GM12801 (cell line): ENCODE results near the gene IFITM10.

Experiments used
- TF ChIP-seq, protein P1 (sequence below): IDR thresholded peaks from one replicate; pipeline ENCODE4 v1.5.1; 2011; ENCODE audit warnings: control low read depth; ENCODE audit not compliant: insufficient read length; ENCODE audit errors: extremely low read depth

IFITM10 gene

DNA sequence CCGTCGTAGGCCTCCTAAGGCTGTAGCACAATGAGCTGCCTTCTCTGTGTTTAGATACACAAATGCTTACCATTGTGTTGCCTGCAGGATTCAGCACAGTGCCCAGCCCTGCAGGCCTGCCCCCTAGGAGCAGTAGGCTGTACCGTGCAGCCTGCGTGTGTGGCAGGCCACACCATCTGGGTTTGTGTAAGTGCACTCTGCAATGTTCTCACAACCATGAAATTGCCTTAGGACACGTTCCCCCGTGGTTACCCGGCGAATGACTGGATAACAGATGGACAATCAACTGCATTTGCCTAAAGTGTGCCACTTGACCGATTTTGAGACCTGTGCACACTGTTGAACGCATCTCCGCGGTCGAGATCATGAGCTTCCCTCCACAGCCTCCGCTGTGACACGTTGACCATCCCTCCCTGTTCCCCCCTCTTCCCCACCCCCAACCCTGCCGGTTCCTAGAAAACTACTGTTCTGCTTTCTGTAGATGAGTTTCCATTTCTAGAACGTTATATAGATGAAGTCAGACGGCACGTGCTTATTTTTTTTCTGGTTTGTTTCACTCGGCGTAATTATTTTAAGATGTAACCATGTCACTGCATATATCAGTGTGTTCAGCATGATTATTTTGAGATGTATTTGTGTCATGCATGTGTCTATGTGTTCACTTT lies 35.5 kb upstream of the IFITM10 start:
- TF ChIP-seq, protein P1, sequence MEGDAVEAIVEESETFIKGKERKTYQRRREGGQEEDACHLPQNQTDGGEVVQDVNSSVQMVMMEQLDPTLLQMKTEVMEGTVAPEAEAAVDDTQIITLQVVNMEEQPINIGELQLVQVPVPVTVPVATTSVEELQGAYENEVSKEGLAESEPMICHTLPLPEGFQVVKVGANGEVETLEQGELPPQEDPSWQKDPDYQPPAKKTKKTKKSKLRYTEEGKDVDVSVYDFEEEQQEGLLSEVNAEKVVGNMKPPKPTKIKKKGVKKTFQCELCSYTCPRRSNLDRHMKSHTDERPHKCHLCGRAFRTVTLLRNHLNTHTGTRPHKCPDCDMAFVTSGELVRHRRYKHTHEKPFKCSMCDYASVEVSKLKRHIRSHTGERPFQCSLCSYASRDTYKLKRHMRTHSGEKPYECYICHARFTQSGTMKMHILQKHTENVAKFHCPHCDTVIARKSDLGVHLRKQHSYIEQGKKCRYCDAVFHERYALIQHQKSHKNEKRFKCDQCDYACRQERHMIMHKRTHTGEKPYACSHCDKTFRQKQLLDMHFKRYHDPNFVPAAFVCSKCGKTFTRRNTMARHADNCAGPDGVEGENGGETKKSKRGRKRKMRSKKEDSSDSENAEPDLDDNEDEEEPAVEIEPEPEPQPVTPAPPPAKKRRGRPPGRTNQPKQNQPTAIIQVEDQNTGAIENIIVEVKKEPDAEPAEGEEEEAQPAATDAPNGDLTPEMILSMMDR = no peak

DNA sequence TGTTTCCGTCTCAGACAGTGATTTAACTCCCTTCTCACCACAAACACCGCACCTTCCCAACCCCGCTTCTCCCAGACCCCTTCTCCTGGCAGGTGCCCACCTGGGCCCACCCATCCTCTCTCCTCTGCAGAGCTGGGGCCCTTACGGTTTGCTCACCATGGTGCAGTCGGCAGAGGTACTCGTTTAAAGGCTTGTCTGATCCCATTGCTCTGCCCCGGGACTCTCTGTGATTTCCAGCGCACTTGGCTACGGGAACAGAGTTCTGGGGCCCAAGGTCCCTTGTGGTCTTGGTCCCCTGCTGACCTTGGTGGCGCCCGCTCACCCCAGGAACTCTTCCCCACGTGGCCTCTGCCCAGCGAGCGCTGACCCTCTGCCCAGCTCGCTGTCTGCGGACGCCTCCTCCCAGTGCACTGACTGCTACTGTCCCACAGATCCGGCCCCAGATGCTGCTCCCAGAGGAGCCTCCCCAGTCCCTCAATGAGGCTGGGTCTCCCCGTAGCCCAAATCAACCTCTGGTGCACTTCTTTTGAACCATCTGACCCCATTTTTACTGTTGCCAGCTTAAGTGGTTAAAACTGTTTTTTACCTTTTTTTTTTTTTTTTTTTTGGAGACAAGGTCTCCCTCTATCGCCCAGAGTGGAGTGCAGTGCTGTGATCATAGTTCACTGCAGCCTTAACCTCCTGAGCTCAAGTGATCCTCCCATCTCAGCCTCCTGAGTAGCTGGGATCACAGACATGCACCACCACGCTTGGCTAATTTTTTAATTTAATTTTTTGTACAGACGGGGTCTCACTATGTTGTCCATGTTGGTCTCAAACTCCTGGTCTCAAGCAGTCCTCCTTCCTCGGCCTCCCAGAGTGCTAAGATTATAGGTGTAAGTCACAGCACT lies 34.6 kb upstream of the IFITM10 start:
- TF ChIP-seq, protein P1 = no peak

DNA sequence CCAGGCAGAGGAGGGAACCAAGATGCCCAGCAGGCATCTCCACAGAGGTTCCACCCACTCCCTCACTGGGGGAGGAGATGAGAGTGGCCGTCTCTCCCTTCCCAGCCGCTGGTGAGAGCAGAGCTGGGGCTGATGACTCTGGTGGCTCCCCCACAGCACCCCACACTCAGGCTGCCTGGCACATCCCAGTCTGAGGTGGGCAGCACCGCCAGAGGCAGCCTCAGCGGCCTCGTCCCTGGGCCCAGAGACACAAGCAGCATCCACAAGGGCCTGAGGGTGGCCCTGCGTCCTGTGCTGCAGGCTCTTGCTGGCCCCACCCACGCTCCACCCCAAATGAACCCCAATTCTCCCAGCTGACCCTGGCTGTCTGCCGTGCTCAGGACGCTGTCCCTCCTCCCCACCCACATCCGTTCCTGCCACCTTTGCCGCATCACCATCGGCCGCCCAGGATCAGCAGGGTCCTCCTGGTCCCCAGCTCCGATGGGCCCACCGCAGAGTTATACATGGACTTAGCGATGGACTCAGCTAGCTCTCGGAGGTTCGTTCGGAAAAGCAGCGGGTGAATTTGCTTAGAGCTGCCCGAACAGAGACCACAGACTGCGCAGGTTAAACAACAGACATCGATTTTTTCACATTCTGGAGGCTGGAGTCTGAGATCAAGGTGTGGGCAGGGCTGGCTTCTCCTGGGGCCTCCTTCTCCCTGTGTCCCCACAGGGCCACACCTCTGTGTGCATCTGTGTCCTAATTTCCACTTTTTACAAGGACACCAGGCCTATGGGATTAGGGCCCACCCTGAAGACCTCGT lies 33.5 kb upstream of the IFITM10 start:
- TF ChIP-seq, protein P1 = no peak

DNA sequence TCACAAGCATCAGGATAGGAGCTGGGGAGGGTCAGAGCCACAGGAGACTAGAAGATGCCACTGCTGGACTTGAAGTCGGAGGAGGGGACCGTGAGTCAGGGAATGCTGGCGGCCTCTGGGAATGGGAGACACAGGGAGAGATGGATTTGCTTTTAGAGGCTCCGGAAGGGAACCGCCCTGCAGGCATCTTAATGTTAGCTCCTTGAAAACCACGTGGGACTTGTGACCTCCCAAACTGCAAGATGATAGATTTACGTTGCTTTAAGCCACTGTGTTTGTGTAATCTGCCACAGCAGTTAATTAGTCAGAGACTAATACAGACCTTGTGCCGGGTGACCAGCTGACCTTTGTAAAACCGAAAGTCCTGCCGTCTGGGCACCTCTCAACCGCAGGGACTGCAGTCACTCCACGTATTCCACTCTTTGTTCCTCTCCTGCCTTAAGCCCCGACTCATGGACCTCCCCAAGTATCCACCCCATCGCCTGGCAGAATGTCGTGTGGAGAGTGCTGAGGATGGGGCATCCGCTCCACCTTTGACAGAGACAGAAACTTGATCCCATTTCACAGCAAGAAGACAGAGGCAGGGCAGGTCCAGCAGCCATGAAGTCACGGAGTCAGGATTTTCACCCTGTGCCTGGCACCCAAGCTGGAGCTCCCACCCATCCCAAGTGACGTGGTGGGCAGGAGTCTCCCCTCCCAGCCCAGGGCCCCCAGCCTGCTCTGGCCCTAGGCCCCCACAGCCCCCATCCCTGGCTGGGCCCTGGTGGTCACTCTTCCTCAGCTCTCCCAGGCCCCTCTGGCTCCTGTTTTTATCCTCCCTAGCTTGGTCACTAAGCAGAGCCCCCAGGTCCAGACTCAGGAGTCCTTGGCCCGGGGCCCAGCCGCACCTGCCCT lies 32.7 kb upstream of the IFITM10 start:
- TF ChIP-seq, protein P1 = no peak

DNA sequence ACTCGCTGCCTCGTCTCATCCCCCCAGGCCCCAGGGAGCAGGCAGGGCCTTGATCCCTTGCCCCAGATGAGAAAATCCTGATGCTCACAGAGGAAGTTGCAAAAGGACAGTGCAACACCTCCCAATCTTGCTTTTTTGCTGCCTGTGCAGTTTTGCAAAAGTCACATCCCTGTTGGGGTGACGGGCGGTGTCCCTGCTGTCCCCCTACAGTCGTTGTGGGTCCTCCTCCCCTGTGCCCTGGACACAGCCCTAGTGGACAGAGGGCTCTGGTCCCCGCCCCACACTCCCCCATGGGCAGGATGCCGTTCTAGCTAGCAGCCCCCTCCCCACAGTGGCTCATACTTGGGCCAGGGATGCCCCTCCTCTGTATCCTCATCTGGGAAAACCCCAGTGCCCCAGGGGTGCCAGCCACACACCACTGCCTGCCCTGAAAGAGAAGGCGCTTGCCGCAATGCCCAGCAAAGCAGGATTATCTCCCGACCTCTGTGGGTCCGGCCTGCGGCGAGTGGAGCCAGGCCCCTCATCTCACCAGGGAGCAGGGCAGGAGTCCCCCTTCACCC lies 31.7 kb upstream of the IFITM10 start:
- TF ChIP-seq, protein P1 = no peak

DNA sequence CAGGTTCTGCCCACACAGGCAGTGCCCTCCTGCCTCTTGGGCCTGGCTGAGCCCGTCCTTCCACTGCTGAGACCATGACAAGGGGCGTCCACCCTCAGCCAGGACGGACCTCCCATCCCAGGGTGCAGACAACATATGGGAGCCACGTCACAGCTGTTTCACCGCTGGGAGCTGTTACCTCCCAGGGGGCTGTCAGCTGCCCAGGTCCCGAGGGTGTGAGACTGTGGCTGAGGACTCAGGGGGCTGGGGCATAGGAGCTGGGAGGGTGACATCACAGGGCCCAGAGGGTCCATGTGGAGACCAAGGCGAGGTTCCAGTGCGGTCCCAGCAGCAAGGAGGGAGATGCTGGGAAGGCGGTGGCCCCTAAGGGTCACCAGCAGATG lies 31.2 kb upstream of the IFITM10 start:
- TF ChIP-seq, protein P1 = no peak
